ENCODE measurements around the gene PCLAF. TPM values are rescaled to one million over a fixed set of nuclear protein-coding genes. Genes with fewer than 3 reads are reported as not detected.

Gene PCLAF
- total and polyA plus RNA-seq, 4 donors, result 1.4 to 72.2 (median 3.4) TPM

GRCh38 chr15:64354688-64355344 lies 26.4 kb downstream of the PCLAF start:
- Histone ChIP-seq H3K9me3 (ENCODE audit: control insufficient read depth in 4 of 4, low read length in 3 of 4) (no peaks in the 10 kb centered on the region), H3K9ac (ENCODE audit: low read depth in 1 of 2, low read length in 2 of 2) (peak overlapping the region; percentile 75 to 77), H3K27ac (ENCODE audit: low read depth in 1 of 2, low read length in 2 of 2) (no peak overlapping the region), H3K36me3 (ENCODE audit: control insufficient read depth in 4 of 4, insufficient read depth in 3 of 4, low read depth in 1 of 4, low read length in 3 of 4) (no peaks in the 10 kb centered on the region), H3K4me3 (ENCODE audit: low read depth in 1 of 3, low read length in 3 of 3) (peak overlapping the region; percentile 89 to 99 (median 98)), H3K27me3 (ENCODE audit: control insufficient read depth in 4 of 4, insufficient read depth in 4 of 4, low read length in 3 of 4) (no peaks in the 10 kb centered on the region), H3K4me1 (ENCODE audit: control insufficient read depth in 4 of 4, insufficient read depth in 4 of 4, low read length in 3 of 4) (peaks cover 0 to 16% (median 13%) of the 10 kb centered on the region in 4 donors)
- 37% methylated on average over 5 of the region's 5 CpGs for WGBS
- TF ChIP-seq NR2F2 (IDR thresholded peaks at IDR 0.05) (no peak), GABPA (IDR thresholded peaks at IDR 0.05 in 1 of 2, conservative IDR thresholded peaks at IDR 0.05 in 1 of 2) (no peak), JUND (IDR thresholded peaks at IDR 0.05) (no peak), FOXA1 (IDR thresholded peaks at IDR 0.05) (no peak), YY1 (IDR thresholded peaks at IDR 0.05) (no peak), SP1 (IDR thresholded peaks at IDR 0.05) (no peak), ZBTB33 (IDR thresholded peaks at IDR 0.05) (no peak), RXRA (IDR thresholded peaks at IDR 0.05) (no peak), RAD21 (IDR thresholded peaks at IDR 0.05) (no peak), HNF4A (conservative IDR thresholded peaks at IDR 0.05) (no peak), REST (IDR thresholded peaks at IDR 0.05) (no peak), HNF4G (IDR thresholded peaks at IDR 0.05) (no peak), TAF1 (conservative IDR thresholded peaks at IDR 0.05) (no peak), EGR1 (IDR thresholded peaks at IDR 0.05; ENCODE audit: low read depth in 2 of 2) (no peak), FOXA2 (IDR thresholded peaks at IDR 0.05) (no peak)
- TF ChIP-seq, protein P1, sequence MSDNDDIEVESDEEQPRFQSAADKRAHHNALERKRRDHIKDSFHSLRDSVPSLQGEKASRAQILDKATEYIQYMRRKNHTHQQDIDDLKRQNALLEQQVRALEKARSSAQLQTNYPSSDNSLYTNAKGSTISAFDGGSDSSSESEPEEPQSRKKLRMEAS (IDR thresholded peaks at IDR 0.05), result no peak
- TF ChIP-seq, protein P2, sequence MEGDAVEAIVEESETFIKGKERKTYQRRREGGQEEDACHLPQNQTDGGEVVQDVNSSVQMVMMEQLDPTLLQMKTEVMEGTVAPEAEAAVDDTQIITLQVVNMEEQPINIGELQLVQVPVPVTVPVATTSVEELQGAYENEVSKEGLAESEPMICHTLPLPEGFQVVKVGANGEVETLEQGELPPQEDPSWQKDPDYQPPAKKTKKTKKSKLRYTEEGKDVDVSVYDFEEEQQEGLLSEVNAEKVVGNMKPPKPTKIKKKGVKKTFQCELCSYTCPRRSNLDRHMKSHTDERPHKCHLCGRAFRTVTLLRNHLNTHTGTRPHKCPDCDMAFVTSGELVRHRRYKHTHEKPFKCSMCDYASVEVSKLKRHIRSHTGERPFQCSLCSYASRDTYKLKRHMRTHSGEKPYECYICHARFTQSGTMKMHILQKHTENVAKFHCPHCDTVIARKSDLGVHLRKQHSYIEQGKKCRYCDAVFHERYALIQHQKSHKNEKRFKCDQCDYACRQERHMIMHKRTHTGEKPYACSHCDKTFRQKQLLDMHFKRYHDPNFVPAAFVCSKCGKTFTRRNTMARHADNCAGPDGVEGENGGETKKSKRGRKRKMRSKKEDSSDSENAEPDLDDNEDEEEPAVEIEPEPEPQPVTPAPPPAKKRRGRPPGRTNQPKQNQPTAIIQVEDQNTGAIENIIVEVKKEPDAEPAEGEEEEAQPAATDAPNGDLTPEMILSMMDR (IDR thresholded peaks at IDR 0.05; ENCODE audit: low read depth, low read length, missing input control), result no peak
- TF ChIP-seq, protein P3, sequence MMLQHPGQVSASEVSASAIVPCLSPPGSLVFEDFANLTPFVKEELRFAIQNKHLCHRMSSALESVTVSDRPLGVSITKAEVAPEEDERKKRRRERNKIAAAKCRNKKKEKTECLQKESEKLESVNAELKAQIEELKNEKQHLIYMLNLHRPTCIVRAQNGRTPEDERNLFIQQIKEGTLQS (IDR thresholded peaks at IDR 0.05), result no peak
- DNase-seq (ENCODE audit: low spot score), result no peak

All from liver (tissue), 9 donors.